GM23248 (cell line): Measurements from ENCODE around the gene KRTAP10-8. TPM values are rescaled to one million over a fixed set of nuclear protein-coding genes. Genes with fewer than 3 reads are reported as not detected.

Experiments used
- DNase-seq: peaks from one replicate; pipeline ENCODE4 v3.0.0-alpha.2; 2015
- H2AFZ ChIP-seq: fragments of 200-600 bp; sonication (generic); 2 replicates; pipeline ENCODE4 v1.6.1; 2016; ENCODE audit warnings: antibody characterized with exemption
- H3F3A ChIP-seq: fragments of 200-600 bp; sonication (generic); 2 replicates; pipeline ENCODE4 v1.6.1; 2016; ENCODE audit warnings: mild to moderate bottlenecking, antibody characterized with exemption, mixed run types; ENCODE audit not compliant: insufficient read depth
- H3K27ac ChIP-seq: fragments of 200-600 bp; sonication (generic); 2 replicates; pipeline ENCODE4 v1.5.1; 2016; ENCODE audit warnings: mild to moderate bottlenecking
- H3K27me3 ChIP-seq: fragments of 200-600 bp; sonication (generic); replicated peaks from 2 replicates; pipeline ENCODE4 v1.6.1; 2016; ENCODE audit warnings: mild to moderate bottlenecking; ENCODE audit not compliant: insufficient read depth
- H3K36me3 ChIP-seq: fragments of 200-600 bp; sonication (generic); 2 replicates; pipeline ENCODE4 v1.6.1; 2016; ENCODE audit warnings: low read depth, mild to moderate bottlenecking
- H3K4me1 ChIP-seq: fragments of 200-600 bp; sonication (generic); 2 replicates; pipeline ENCODE4 v1.6.1; 2016; ENCODE audit warnings: mild to moderate bottlenecking; ENCODE audit not compliant: insufficient read depth
- H3K4me2 ChIP-seq: fragments of 200-600 bp; sonication (generic); one replicate; pipeline ENCODE4 v1.6.1; 2016; ENCODE audit warnings: mild to moderate bottlenecking; ENCODE audit not compliant: unreplicated experiment
- H3K4me3 ChIP-seq: fragments of 200-600 bp; sonication (generic); 2 replicates; pipeline ENCODE4 v1.5.1; 2016; ENCODE audit warnings: mild to moderate bottlenecking
- H3K79me2 ChIP-seq: fragments of 200-600 bp; sonication (generic); 2 replicates; pipeline ENCODE4 v1.6.1; 2016; ENCODE audit warnings: mild to moderate bottlenecking; ENCODE audit not compliant: insufficient read depth
- H3K9ac ChIP-seq: fragments of 200-600 bp; sonication (generic); 2 replicates; pipeline ENCODE4 v1.6.1; 2016; ENCODE audit warnings: mild to moderate bottlenecking
- H3K9me2 ChIP-seq: fragments of 200-600 bp; sonication (generic); 2 replicates; pipeline ENCODE4 v1.6.1; 2016; ENCODE audit warnings: mixed run types, mild to moderate bottlenecking, moderate library complexity; ENCODE audit not compliant: insufficient read depth
- H3K9me3 ChIP-seq: fragments of 200-600 bp; sonication (generic); one replicate; pipeline ENCODE4 v1.6.1; 2017; ENCODE audit warnings: low read depth
- H4K20me1 ChIP-seq: fragments of 200-600 bp; sonication (generic); 2 replicates; pipeline ENCODE4 v1.6.0; 2016; ENCODE audit not compliant: insufficient read depth
- EZH2 ChIP-seq: fragments of 200-600 bp; sonication (generic); IDR thresholded peaks from 2 replicates; pipeline ENCODE4 v1.6.1; 2018; ENCODE audit warnings: antibody characterized with exemption, mild to moderate bottlenecking; ENCODE audit not compliant: insufficient read depth, poor library complexity, severe bottlenecking
- EZH2phosphoT487 ChIP-seq: fragments of 200-600 bp; sonication (generic); IDR thresholded peaks from 2 replicates; pipeline ENCODE4 v1.6.1; 2018; ENCODE audit warnings: antibody characterized with exemption, moderate library complexity, mild to moderate bottlenecking, low read depth; ENCODE audit not compliant: insufficient read depth
- WGBS, 2 experiments: methylation state at CpG; one replicate each; pipeline ENCODE4 v1.1.6; 2015 to 2017; ENCODE audit warnings: low lambda C conversion rate in 2 of 2, low coverage in 1 of 2; ENCODE audit errors: missing lambda C conversion rate in 2 of 2; 5-methylcytosine and 5-hydroxymethylcytosine counted together
- in situ Hi-C: fragments of 300-500 bp; cut with MboI; formaldehyde crosslinking; loops from 2 replicates; pipeline ENCODE4 v1.15.0; 2020
- polyA plus RNA-seq: library from polyadenylated mRNA; unstranded; fragments of >200 nt; fragmentation: Nextera tagmentation; extraction: Ambion mirVana; gene quantifications from 2 replicates; pipeline ENCODE4 v1.2.1, GENCODE V29; 2016
- total RNA-seq: library from RNA; depleted of rRNA; stranded (reverse); fragments of >200 nt; shearing (Covaris generic); gene quantifications from 2 replicates; pipeline ENCODE4 v1.2.3, GENCODE V29; 2014

KRTAP10-8 gene
- total and polyA plus RNA-seq, 2 experiments from 2014 or later: not detected

GRCh38 chr21:44618909-44619308, 7.0 kb downstream of the KRTAP10-8 start:
- WGBS, 2 experiments: 36 to 45% methylated on average over 3 of the region's 3 CpGs
- no peaks in the 10 kb centered on the region; the same call in 1 of the 2 replicates for H3K27me3 ChIP-seq

DNA sequence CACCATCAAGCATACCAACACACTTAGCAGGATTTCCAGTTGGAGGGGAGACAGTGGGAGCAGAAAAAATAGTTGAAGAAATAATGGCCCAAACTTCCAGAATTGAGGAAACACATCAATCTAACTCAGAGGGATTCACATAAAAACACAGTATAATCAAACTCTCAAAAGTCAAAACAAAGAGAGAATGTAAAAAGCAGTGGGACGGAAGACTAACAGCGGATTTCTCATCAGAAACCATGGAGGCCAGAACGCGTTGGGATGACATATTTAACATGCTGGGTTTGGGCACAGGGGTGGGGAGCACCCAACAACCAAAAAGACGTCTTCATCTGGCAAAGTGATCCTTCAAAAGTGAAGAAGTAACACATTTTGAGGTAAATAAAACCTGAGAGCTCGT, 8.0 kb downstream of the KRTAP10-8 start:
- Histone ChIP-seq H3F3A (no peaks in the 10 kb centered on the region), H3K79me2 (no peaks in the 10 kb centered on the region), H3K4me3 (no peak overlapping the region), H3K4me1 (no peaks in the 10 kb centered on the region), H3K27ac (no peak overlapping the region), H3K9ac (no peak overlapping the region), H3K4me2 (no peak overlapping the region), H3K9me3 (no peaks in the 10 kb centered on the region), H4K20me1 (no peaks in the 10 kb centered on the region), H3K9me2 (no peaks in the 10 kb centered on the region), H3K36me3 (no peaks in the 10 kb centered on the region), H3K27me3 (no peaks in the 10 kb centered on the region; the same call in 1 of the 2 replicates), H2AFZ (no peak overlapping the region)
- TF ChIP-seq EZH2phosphoT487 (no peak), EZH2 (no peak)
- WGBS, 2 experiments: 32 to 39% methylated on average over 6 of the region's 6 CpGs
- in situ Hi-C loops: no loop called here
- DNase-seq: no peak

More at GRCh38 chr21:44618909-44619308, 7.0 kb downstream of the KRTAP10-8 start:
- Histone ChIP-seq H3F3A (no peaks in the 10 kb centered on the region), H3K27ac (no peak overlapping the region), H4K20me1 (no peaks in the 10 kb centered on the region), H3K9ac (no peak overlapping the region), H2AFZ (no peak overlapping the region), H3K9me3 (no peaks in the 10 kb centered on the region), H3K4me2 (no peak overlapping the region), H3K4me1 (no peaks in the 10 kb centered on the region), H3K4me3 (no peak overlapping the region), H3K36me3 (no peaks in the 10 kb centered on the region), H3K9me2 (no peaks in the 10 kb centered on the region), H3K79me2 (no peaks in the 10 kb centered on the region)
- DNase-seq: no peak
- in situ Hi-C loops: no loop called here
- TF ChIP-seq EZH2phosphoT487 (no peak), EZH2 (no peak)

DNA sequence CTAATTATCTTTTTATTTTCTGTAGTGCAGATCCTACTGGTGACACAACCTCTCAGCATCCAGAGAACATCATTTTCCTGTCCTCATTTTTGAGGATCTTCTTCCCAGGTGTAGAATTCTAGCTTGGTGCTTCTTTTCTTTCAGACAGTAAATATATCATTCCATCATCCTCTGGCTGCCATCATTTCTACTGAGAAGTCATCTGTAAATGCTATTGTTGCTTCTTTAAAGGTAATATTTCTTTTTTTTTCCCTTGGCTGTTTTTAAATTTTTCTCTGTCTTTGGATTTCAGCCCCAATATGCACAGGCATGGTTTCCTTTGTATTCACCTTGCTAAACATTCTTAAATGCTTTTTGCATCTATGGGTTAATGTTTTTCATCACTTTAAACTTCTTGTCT, 11.7 kb downstream of the KRTAP10-8 start:
- Histone ChIP-seq H3K9ac (no peak overlapping the region), H3K4me1 (no peaks in the 10 kb centered on the region), H3K9me2 (no peaks in the 10 kb centered on the region), H3K36me3 (no peaks in the 10 kb centered on the region), H3F3A (no peaks in the 10 kb centered on the region), H3K27me3 (no peaks in the 10 kb centered on the region), H3K4me2 (no peak overlapping the region), H3K27ac (no peak overlapping the region), H4K20me1 (no peaks in the 10 kb centered on the region), H2AFZ (no peak overlapping the region), H3K4me3 (no peak overlapping the region), H3K79me2 (no peaks in the 10 kb centered on the region), H3K9me3 (no peaks in the 10 kb centered on the region)
- in situ Hi-C loops: no loop called here
- DNase-seq: no peak
- TF ChIP-seq EZH2 (no peak), EZH2phosphoT487 (no peak)

DNA sequence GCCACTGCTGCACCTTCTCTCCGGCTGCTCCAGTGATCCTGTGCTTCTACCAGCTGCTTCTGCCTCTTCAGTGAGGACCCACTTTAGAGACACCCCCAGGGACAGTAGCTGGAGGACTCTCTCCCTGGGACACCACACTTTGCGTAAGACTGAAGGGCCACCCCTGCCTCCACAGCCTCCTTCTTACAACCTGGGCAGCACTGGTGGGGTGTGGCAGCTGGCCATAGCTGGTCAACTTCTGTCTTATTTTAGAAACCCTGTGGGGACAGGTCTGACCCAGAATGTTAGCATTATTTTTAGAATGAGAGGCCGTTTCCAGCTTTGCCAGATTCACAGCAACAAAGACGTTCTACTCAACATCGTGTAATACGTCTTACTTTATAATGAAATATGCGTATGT, 13.9 kb downstream of the KRTAP10-8 start:
- no peak for TF ChIP-seq EZH2phosphoT487
- TF ChIP-seq EZH2: no peak
- no peaks in the 10 kb centered on the region for H3K9me2 ChIP-seq
- no peaks in the 10 kb centered on the region for H3K9me3 ChIP-seq
- in situ Hi-C loops: no loop called here
- H3K36me3 ChIP-seq: no peaks in the 10 kb centered on the region
- H3K4me3 ChIP-seq: no peak overlapping the region
- no peak overlapping the region for H3K9ac ChIP-seq
- no peaks in the 10 kb centered on the region for H3K4me1 ChIP-seq
- H3K4me2 ChIP-seq: no peak overlapping the region
- no peaks in the 10 kb centered on the region for H3K27me3 ChIP-seq
- no peak overlapping the region for H2AFZ ChIP-seq
- WGBS, 2 experiments: 64 to 65% methylated on average over 7 of the region's 7 CpGs
- H4K20me1 ChIP-seq: no peaks in the 10 kb centered on the region
- no peaks in the 10 kb centered on the region for H3K79me2 ChIP-seq
- H3F3A ChIP-seq: no peaks in the 10 kb centered on the region
- no peak overlapping the region for H3K27ac ChIP-seq
- DNase-seq: no peak

DNA sequence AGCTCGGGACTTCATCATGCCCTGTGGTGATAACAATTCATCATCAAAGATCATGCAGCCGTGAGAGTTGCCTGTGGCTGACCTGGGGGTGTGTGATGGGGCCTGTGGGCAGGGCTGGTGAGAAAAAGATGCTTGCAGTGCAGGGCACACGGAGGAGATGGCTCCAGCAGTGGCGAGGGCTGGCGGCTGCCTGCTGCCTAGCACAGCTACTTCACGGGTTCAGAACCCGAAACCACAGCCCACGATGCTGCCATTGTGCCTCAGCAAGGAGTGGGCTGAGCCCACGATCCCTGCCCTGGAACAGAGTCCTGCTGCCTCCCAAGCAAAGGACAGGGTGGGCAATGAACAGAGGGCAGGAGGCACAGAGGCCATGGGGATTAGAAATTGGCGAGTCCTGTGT, 14.4 kb downstream of the KRTAP10-8 start:
- no peaks in the 10 kb centered on the region for H3F3A ChIP-seq
- TF ChIP-seq EZH2: no peak
- TF ChIP-seq EZH2phosphoT487: no peak
- no peaks in the 10 kb centered on the region for H3K4me1 ChIP-seq
- no peak overlapping the region for H3K27ac ChIP-seq
- no peaks in the 10 kb centered on the region for H3K9me3 ChIP-seq
- no peaks in the 10 kb centered on the region for H3K27me3 ChIP-seq
- no peaks in the 10 kb centered on the region for H3K79me2 ChIP-seq
- WGBS, 2 experiments: 46 to 52% methylated on average over 10 of the region's 10 CpGs
- H3K36me3 ChIP-seq: no peaks in the 10 kb centered on the region
- no peak overlapping the region for H3K4me3 ChIP-seq
- no peaks in the 10 kb centered on the region for H4K20me1 ChIP-seq
- H3K9ac ChIP-seq: no peak overlapping the region
- no peak overlapping the region for H3K4me2 ChIP-seq
- no peaks in the 10 kb centered on the region for H3K9me2 ChIP-seq
- no peak overlapping the region for H2AFZ ChIP-seq
- DNase-seq: no peak
- in situ Hi-C loops: no loop called here
